ENCODE measurements around the gene CASKIN2.
"Not testable (repeated sequence)": the region's sequence is repeated elsewhere in the genome, so short reads cannot be mapped to it uniquely, and the experiment has no call there.

Gene CASKIN2

GRCh38 chr17:75463603-75464002 is 51.7 kb downstream of the CASKIN2 start:
- no peaks in the 10 kb centered on the region for H3K36me3 ChIP-seq (ENCODE audit: control insufficient read depth, low read depth, low read length)
- H3K9me3 ChIP-seq (ENCODE audit: control insufficient read depth, low read depth, low read length): no peaks in the 10 kb centered on the region
- H3K9ac ChIP-seq (ENCODE audit: low read length): no peak overlapping the region
- no peaks in the 10 kb centered on the region for H3K27me3 ChIP-seq (ENCODE audit: control insufficient read depth, insufficient read depth, low read length)
- no peak overlapping the region for H3K27ac ChIP-seq (ENCODE audit: low read length)
- no peak overlapping the region for H3K4me3 ChIP-seq (ENCODE audit: low read length)
- H3K4me1 ChIP-seq (ENCODE audit: control insufficient read depth, low read depth, low read length): no peaks in the 10 kb centered on the region

GRCh38 chr17:75460295-75460694 is 55.0 kb downstream of the CASKIN2 start:
- H3K4me3 ChIP-seq (ENCODE audit: low read length): no peak overlapping the region
- H3K36me3 ChIP-seq (ENCODE audit: control insufficient read depth, low read depth, low read length): no peaks in the 10 kb centered on the region
- no peaks in the 10 kb centered on the region for H3K9me3 ChIP-seq (ENCODE audit: control insufficient read depth, low read depth, low read length)
- no peak overlapping the region for H3K27ac ChIP-seq (ENCODE audit: low read length)
- H3K9ac ChIP-seq (ENCODE audit: low read length): no peak overlapping the region
- H3K27me3 ChIP-seq (ENCODE audit: control insufficient read depth, insufficient read depth, low read length): peaks cover 4% of the 10 kb centered on the region
- peaks cover 11% of the 10 kb centered on the region for H3K4me1 ChIP-seq (ENCODE audit: control insufficient read depth, low read depth, low read length)

- H3K9ac ChIP-seq (ENCODE audit: low read length): no peak overlapping the region
- no peaks in the 10 kb centered on the region for H3K36me3 ChIP-seq (ENCODE audit: control insufficient read depth, low read depth, low read length)
- peaks cover 4% of the 10 kb centered on the region for H3K27me3 ChIP-seq (ENCODE audit: control insufficient read depth, insufficient read depth, low read length)
- no peaks in the 10 kb centered on the region for H3K9me3 ChIP-seq (ENCODE audit: control insufficient read depth, low read depth, low read length)
- no peak overlapping the region for H3K4me3 ChIP-seq (ENCODE audit: low read length)
- H3K27ac ChIP-seq (ENCODE audit: low read length): no peak overlapping the region
- peaks cover 11% of the 10 kb centered on the region for H3K4me1 ChIP-seq (ENCODE audit: control insufficient read depth, low read depth, low read length)
Measured at GRCh38 chr17:75459590-75460267, 55.6 kb downstream of the CASKIN2 start.

GRCh38 chr17:75459246-75459589 is 56.1 kb downstream of the CASKIN2 start:
- H3K27ac ChIP-seq (ENCODE audit: low read length): no peak overlapping the region

GRCh38 chr17:75457047-75457654 is 58.2 kb downstream of the CASKIN2 start:
- Histone ChIP-seq H3K4me3 (ENCODE audit: low read length) (peak overlapping the region; percentile 80), H3K27me3 (ENCODE audit: control insufficient read depth, insufficient read depth, low read length) (peaks cover 4% of the 10 kb centered on the region), H3K36me3 (ENCODE audit: control insufficient read depth, low read depth, low read length) (no peaks in the 10 kb centered on the region), H3K9me3 (ENCODE audit: control insufficient read depth, low read depth, low read length) (no peaks in the 10 kb centered on the region), H3K27ac (ENCODE audit: low read length) (peak overlapping the region; percentile 78), H3K9ac (ENCODE audit: low read length) (peak overlapping the region; percentile 92), H3K4me1 (ENCODE audit: control insufficient read depth, low read depth, low read length) (peaks cover 11% of the 10 kb centered on the region)

More at GRCh38 chr17:75459246-75459589, 56.1 kb downstream of the CASKIN2 start:
- Histone ChIP-seq H3K27me3 (ENCODE audit: control insufficient read depth, insufficient read depth, low read length) (peaks cover 4% of the 10 kb centered on the region), H3K9me3 (ENCODE audit: control insufficient read depth, low read depth, low read length) (no peaks in the 10 kb centered on the region), H3K36me3 (ENCODE audit: control insufficient read depth, low read depth, low read length) (no peaks in the 10 kb centered on the region), H3K4me1 (ENCODE audit: control insufficient read depth, low read depth, low read length) (peaks cover 11% of the 10 kb centered on the region), H3K9ac (ENCODE audit: low read length) (no peak overlapping the region), H3K4me3 (ENCODE audit: low read length) (no peak overlapping the region)

- H3K9me3 ChIP-seq (ENCODE audit: control insufficient read depth, low read depth, low read length): no peaks in the 10 kb centered on the region
- H3K36me3 ChIP-seq (ENCODE audit: control insufficient read depth, low read depth, low read length): no peaks in the 10 kb centered on the region
- H3K4me3 ChIP-seq (ENCODE audit: low read length): peak within 1 kb of the TSS; percentile 80
Measured at GRCh38 chr17:75456417-75457046, 58.8 kb downstream of the CASKIN2 start, which contains the start of gene TMEM94. Gene TMEM94 (plus strand): TSS chr17:75456635. CDS start chr17:75471906, 15,271 bp downstream.

GRCh38 chr17:75456039-75456416 is 59.3 kb downstream of the CASKIN2 start:
- H3K4me3 ChIP-seq (ENCODE audit: low read length): peak overlapping the region; percentile 67
- peaks cover 4% of the 10 kb centered on the region for H3K27me3 ChIP-seq (ENCODE audit: control insufficient read depth, insufficient read depth, low read length)
- no peaks in the 10 kb centered on the region for H3K36me3 ChIP-seq (ENCODE audit: control insufficient read depth, low read depth, low read length)
- H3K4me1 ChIP-seq (ENCODE audit: control insufficient read depth, low read depth, low read length): peaks cover 11% of the 10 kb centered on the region
- H3K9ac ChIP-seq (ENCODE audit: low read length): peak overlapping the region; percentile 92
- H3K9me3 ChIP-seq (ENCODE audit: control insufficient read depth, low read depth, low read length): no peaks in the 10 kb centered on the region
- H3K27ac ChIP-seq (ENCODE audit: low read length): peak overlapping the region; percentile 66

More at GRCh38 chr17:75456417-75457046, 58.8 kb downstream of the CASKIN2 start, which contains the start of gene TMEM94:
- Histone ChIP-seq H3K9ac (ENCODE audit: low read length) (peak within 1 kb of the TSS; percentile 92), H3K27me3 (ENCODE audit: control insufficient read depth, insufficient read depth, low read length) (peaks cover 4% of the 10 kb centered on the region), H3K4me1 (ENCODE audit: control insufficient read depth, low read depth, low read length) (peaks cover 11% of the 10 kb centered on the region), H3K27ac (ENCODE audit: low read length) (peak within 1 kb of the TSS; percentile 78)

- not testable (repeated sequence) for H3K9me3 ChIP-seq (ENCODE audit: control insufficient read depth, low read depth, low read length); H3K27me3 ChIP-seq (ENCODE audit: control insufficient read depth, insufficient read depth, low read length); H3K36me3 ChIP-seq (ENCODE audit: control insufficient read depth, low read depth, low read length); H3K27ac ChIP-seq (ENCODE audit: low read length); H3K9ac ChIP-seq (ENCODE audit: low read length); H3K4me3 ChIP-seq (ENCODE audit: low read length)
- peaks cover 11% of the 10 kb centered on the region for H3K4me1 ChIP-seq (ENCODE audit: control insufficient read depth, low read depth, low read length)
Measured at GRCh38 chr17:75454672-75455071, 60.7 kb downstream of the CASKIN2 start.

GRCh38 chr17:75454193-75454592 is 61.1 kb downstream of the CASKIN2 start:
- Histone ChIP-seq H3K27me3 (ENCODE audit: control insufficient read depth, insufficient read depth, low read length) (peaks cover 4% of the 10 kb centered on the region), H3K4me1 (ENCODE audit: control insufficient read depth, low read depth, low read length) (peaks cover 11% of the 10 kb centered on the region), H3K36me3 (ENCODE audit: control insufficient read depth, low read depth, low read length) (no peaks in the 10 kb centered on the region), H3K9me3 (ENCODE audit: control insufficient read depth, low read depth, low read length) (no peaks in the 10 kb centered on the region), H3K27ac (ENCODE audit: low read length) (no peak overlapping the region), H3K9ac (ENCODE audit: low read length) (no peak overlapping the region), H3K4me3 (ENCODE audit: low read length) (no peak overlapping the region)

GRCh38 chr17:75450270-75450669 is 65.1 kb downstream of the CASKIN2 start:
- Histone ChIP-seq H3K27me3 (ENCODE audit: control insufficient read depth, insufficient read depth, low read length) (no peaks in the 10 kb centered on the region), H3K4me3 (ENCODE audit: low read length) (no peak overlapping the region), H3K4me1 (ENCODE audit: control insufficient read depth, low read depth, low read length) (no peaks in the 10 kb centered on the region), H3K36me3 (ENCODE audit: control insufficient read depth, low read depth, low read length) (no peaks in the 10 kb centered on the region), H3K9ac (ENCODE audit: low read length) (no peak overlapping the region), H3K27ac (ENCODE audit: low read length) (no peak overlapping the region), H3K9me3 (ENCODE audit: control insufficient read depth, low read depth, low read length) (no peaks in the 10 kb centered on the region)
